DND-41 (cell line): Measurements from ENCODE around the gene ERCC1.

Source experiments
- CTCF ChIP-seq: IDR thresholded peaks from 2 replicates; pipeline ENCODE4 v1.5.1; 2012; ENCODE audit warnings: borderline replicate concordance, low read length, moderate library complexity, mild to moderate bottlenecking; ENCODE audit not compliant: poor library complexity, severe bottlenecking; ENCODE audit errors: extremely low read depth
- EZH2 ChIP-seq: IDR thresholded peaks from 3 replicates; pipeline ENCODE4 v1.6.1; 2012; ENCODE audit warnings: borderline replicate concordance, low read depth, mild to moderate bottlenecking, moderate library complexity, low read length, inconsistent platforms; ENCODE audit not compliant: severe bottlenecking

- TF ChIP-seq CTCF (peak; percentile 52), EZH2 (no peak)
Observed at GRCh38 chr19:45469132-45469944, 45.6 kb upstream of the ERCC1 start.
